Retinal pigment epithelial cell (primary cell): ENCODE data around the gene CNST.
"Not testable (repeated sequence)": the region's sequence is repeated elsewhere in the genome, so short reads cannot be mapped to it uniquely, and the experiment has no call there.

ENCODE experiments used
- DNase-seq: peaks from one replicate; pipeline ENCODE4 v3.0.0-alpha.2; 2010; ENCODE audit warnings: low read depth
- H3K4me3 ChIP-seq: 2 replicates; pipeline ENCODE4 v1.5.1; 2011; ENCODE audit warnings: mild to moderate bottlenecking, low read length, control low read depth, moderate library complexity
- CTCF ChIP-seq: conservative IDR thresholded peaks from 2 replicates; pipeline ENCODE4 v1.5.1; 2011; ENCODE audit warnings: low read depth, low read length, control low read depth, inconsistent platforms

The CNST gene

GRCh38 chr1:246583448-246584185 is 17.4 kb downstream of the CNST start:
- H3K4me3 ChIP-seq, result no peak overlapping the region
- TF ChIP-seq CTCF, result no peak
- DNase-seq, result no peak

GRCh38 chr1:246587032-246587431 is 20.8 kb downstream of the CNST start:
- TF ChIP-seq CTCF, result no peak
- no peak overlapping the region for H3K4me3 ChIP-seq
- DNase-seq, result no peak

GRCh38 chr1:246587606-246588005 is 21.4 kb downstream of the CNST start:
- TF ChIP-seq CTCF, result no peak
- no peak overlapping the region for H3K4me3 ChIP-seq
- DNase-seq, result no peak

- DNase-seq, result no peak
Measured at GRCh38 chr1:246588159-246588721, 22.0 kb downstream of the CNST start.

GRCh38 chr1:246589919-246590318 is 23.7 kb downstream of the CNST start:
- not testable (repeated sequence) for H3K4me3 ChIP-seq, DNase-seq

More at GRCh38 chr1:246588159-246588721, 22.0 kb downstream of the CNST start:
- no peak overlapping the region for H3K4me3 ChIP-seq
- no peak for TF ChIP-seq CTCF

DNA sequence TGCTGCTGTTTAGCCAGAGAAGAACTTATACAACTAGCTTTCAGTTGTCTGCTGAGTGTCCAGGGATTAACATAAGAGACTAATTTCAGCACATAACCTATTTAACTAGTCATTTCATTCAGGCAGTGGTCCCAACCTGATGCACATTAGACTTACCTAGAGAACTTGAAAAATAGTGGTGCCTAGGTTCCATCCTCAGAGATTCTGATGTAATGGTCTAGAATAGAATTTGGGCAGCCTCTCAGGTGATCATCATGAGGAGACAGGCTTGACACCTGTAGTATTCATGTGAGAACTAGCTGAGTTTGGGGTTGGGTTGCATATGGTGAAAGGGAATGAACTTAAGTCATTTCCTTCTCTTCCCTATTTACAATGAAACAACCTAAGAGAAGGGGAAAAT is 24.8 kb downstream of the CNST start:
- no peak for DNase-seq
- no peak overlapping the region for H3K4me3 ChIP-seq
- no peak for TF ChIP-seq CTCF

DNA sequence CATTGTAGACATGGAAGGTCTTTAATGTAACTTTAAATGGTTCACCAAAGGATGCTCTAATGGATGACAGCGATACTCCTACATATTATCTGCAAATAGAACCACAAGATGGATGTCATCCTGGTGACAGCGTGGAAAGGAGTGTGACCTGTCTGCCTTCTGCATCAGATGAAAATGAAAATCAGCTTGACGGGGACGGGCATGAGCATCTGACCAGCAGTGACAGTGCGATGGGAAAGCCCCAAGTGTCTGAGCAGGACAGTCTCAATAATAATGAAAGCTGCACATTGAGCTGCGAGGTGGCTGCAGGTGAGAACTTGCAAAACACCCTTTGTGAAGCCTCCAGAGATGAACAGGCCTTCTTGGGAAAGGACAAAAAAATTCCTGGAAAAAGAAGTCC is 25.2 kb downstream of the CNST start:
- no peak for TF ChIP-seq CTCF
- DNase-seq, result no peak
- no peak overlapping the region for H3K4me3 ChIP-seq

- no peak for TF ChIP-seq CTCF
- no peak for DNase-seq
- H3K4me3 ChIP-seq, result no peak overlapping the region
Measured at GRCh38 chr1:246591958-246592357, 25.7 kb downstream of the CNST start.
